Stomach (tissue), 9 donors: Measurements from ENCODE around the gene HNRNPUL1. TPM values are rescaled to one million over a fixed set of nuclear protein-coding genes. Genes with fewer than 3 reads are reported as not detected.

Experiments
- DNase-seq, 2 donors: peaks; one replicate each; pipeline versions ENCODE4 v3.0.0 to v3.0.0-alpha.2; 2013 to 2019
- H3K27ac ChIP-seq, 5 donors: fragments of 200-600 bp in 4 of 5; sonication (generic) in 4 of 5; one replicate each; pipeline ENCODE4 v1.5.1; 2013 to 2019; ENCODE audit warnings: mild to moderate bottlenecking in 1 of 5, moderate library complexity in 1 of 5
- H3K27me3 ChIP-seq, 3 donors: fragments of 200-600 bp; sonication (generic); one replicate each; pipeline ENCODE4 v1.5.1; 2017 to 2019; ENCODE audit warnings: mixed run types in 1 of 3
- H3K36me3 ChIP-seq, 4 donors: fragments of 200-600 bp; sonication (generic); 1 replicate in 3 of 4; 2 replicates in 1 of 4; pipeline ENCODE4 v1.5.1; 2016 to 2019
- H3K4me1 ChIP-seq, 4 donors: fragments of 200-600 bp; sonication (generic); one replicate each; pipeline ENCODE4 v1.5.1; 2016 to 2019
- H3K4me3 ChIP-seq, 4 donors: fragments of 200-600 bp; sonication (generic) in 3 of 4; one replicate each; pipeline ENCODE4 v1.5.1; 2016 to 2019; ENCODE audit warnings: mild to moderate bottlenecking in 1 of 4
- H3K9me3 ChIP-seq, 4 donors: fragments of 200-600 bp; sonication (generic); one replicate each; pipeline ENCODE4 v1.5.1; 2016 to 2019
- EP300 ChIP-seq: sonication (generic); formaldehyde crosslinking; IDR thresholded peaks from one replicate; pipeline ENCODE4 v1.6.1; 2017; ENCODE audit warnings: antibody characterized with exemption
- POLR2A ChIP-seq, 4 donors: fragments of 450-650 bp; IDR thresholded peaks; one replicate each; pipeline ENCODE4 v1.6.1; 2016; ENCODE audit warnings: antibody characterized with exemption in 4 of 4, control low read depth in 2 of 4, mild to moderate bottlenecking in 1 of 4, moderate library complexity in 1 of 4
- POLR2AphosphoS5 ChIP-seq, 3 donors: sonication (generic); formaldehyde crosslinking; IDR thresholded peaks; one replicate each; pipeline ENCODE4 v1.6.1; 2016; ENCODE audit warnings: antibody characterized with exemption in 3 of 3
- WGBS, 5 donors: extraction: QIAGEN DNeasy Blood & Tissue Kit in 3 of 5; methylation state at CpG; one replicate each; pipeline versions ENCODE4 v1.1.5 to v1.1.7; 2013 to 2018; 5-methylcytosine and 5-hydroxymethylcytosine counted together
- intact Hi-C: fragments of 100-400 bp; cut with DNase I; formaldehyde crosslinking; loops from one replicate; pipeline ENCODE4 v1.15.1; 2023; ENCODE audit warnings: low total_unique reads
- polyA plus RNA-seq, 3 donors: library from polyadenylated mRNA; stranded (reverse); fragments of 200-250 nt; gene quantifications; one replicate each; pipeline ENCODE4 v1.2.3, GENCODE V29; 2013
- total RNA-seq, 5 donors: library from RNA; depleted of rRNA; stranded (reverse); fragments of >200 nt; gene quantifications; one replicate each; pipeline versions ENCODE4 v1.1.0 to v1.2.3, GENCODE V29; 2014 to 2016
- TF ChIP-seq, protein P1 (sequence below), 7 experiments: fragments of 450-650 bp in 4 of 7; fragments of 200-600 bp in 3 of 7; sonication (generic) in 3 of 7; IDR thresholded peaks; one replicate each; pipeline ENCODE4 v1.5.1; 2016 to 2019; ENCODE audit warnings: antibody characterized with exemption in 7 of 7, control low read depth in 2 of 7, mild to moderate bottlenecking in 1 of 7
- donor health status: healthy with polysubstance abuse.
- donor health status: Bipolar disorder and iron deficiency.
- donor health status: healthy.

The HNRNPUL1 gene
- total and polyA plus RNA-seq, 8 donors = 47.8 to 319 (median 91.8) TPM

- Histone ChIP-seq H3K4me1 (peaks cover 30 to 84% (median 51%) of the 10 kb centered on the region in 4 donors), H3K9me3 (no peaks in the 10 kb centered on the region), H3K36me3 (peaks cover under 1 to 11% (median 10%) of the 10 kb centered on the region in 4 donors), H3K4me3 (peak overlapping the region; percentile 73 to 87 (median 84)), H3K27me3 (peaks cover 0 to 36% (median 20%) of the 10 kb centered on the region in 3 donors), H3K27ac (peak overlapping the region; percentile 54 to 91 (median 90))
- WGBS, 5 donors = 0 to 2% (median 2%) methylated on average over 12 of the region's 12 CpGs
- DNase-seq = no peak
- no peak for TF ChIP-seq POLR2AphosphoS5 (IDR thresholded peaks at IDR 0.05)
- TF ChIP-seq, protein P1, sequence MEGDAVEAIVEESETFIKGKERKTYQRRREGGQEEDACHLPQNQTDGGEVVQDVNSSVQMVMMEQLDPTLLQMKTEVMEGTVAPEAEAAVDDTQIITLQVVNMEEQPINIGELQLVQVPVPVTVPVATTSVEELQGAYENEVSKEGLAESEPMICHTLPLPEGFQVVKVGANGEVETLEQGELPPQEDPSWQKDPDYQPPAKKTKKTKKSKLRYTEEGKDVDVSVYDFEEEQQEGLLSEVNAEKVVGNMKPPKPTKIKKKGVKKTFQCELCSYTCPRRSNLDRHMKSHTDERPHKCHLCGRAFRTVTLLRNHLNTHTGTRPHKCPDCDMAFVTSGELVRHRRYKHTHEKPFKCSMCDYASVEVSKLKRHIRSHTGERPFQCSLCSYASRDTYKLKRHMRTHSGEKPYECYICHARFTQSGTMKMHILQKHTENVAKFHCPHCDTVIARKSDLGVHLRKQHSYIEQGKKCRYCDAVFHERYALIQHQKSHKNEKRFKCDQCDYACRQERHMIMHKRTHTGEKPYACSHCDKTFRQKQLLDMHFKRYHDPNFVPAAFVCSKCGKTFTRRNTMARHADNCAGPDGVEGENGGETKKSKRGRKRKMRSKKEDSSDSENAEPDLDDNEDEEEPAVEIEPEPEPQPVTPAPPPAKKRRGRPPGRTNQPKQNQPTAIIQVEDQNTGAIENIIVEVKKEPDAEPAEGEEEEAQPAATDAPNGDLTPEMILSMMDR (IDR thresholded peaks at IDR 0.05) = no peak
- no peak for TF ChIP-seq POLR2A (IDR thresholded peaks at IDR 0.05)
- TF ChIP-seq EP300 = no peak
- intact Hi-C loops = no loop called here
These were observed 88.1 kb downstream of the HNRNPUL1 start for GRCh38 chr19:41352279-41352608.

DNA sequence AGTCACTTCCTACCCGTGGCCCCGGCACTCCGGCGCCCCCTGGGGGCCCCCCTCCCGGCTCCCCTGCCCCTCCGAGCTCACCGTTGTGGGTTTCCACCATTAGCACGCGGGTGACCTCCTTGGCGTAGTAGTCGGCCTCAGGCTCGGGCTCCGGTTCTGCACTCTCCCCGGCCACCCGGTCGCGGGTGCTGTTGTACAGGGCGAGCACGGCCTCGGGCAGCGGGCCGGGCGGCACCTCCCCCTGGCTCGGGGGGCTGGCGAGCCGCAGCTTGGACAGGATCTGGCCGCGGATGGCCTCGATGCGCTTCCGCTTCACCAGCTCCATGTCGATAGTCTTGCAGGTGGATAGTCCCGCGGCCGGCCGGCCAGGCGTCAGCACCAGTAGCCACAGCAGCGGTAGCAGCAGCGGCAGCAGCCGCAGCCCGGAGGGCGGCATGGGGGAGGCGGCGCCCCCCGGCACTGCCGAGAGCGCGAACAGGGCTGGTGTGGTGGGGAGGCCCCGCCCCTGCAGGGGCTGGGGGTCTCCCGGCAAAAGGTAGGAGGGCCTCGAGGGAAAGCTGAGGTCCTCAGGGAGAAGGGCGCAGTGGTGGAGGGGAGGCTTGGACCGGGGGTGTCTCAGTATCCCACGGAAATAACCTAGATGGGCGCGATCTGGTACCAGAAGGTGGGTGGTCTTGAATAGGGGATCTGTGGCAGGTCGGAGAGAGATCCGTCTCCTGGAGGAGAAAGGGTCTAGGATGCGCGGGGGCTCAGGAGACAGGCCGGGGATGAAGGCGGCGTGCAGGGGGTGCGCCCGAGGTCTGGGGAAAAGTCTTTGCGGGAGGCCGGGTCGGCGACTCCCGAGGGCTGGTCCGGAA lies 88.7 kb downstream of the HNRNPUL1 start:
- peaks cover 30 to 90% (median 51%) of the 10 kb centered on the region in 4 donors for H3K4me1 ChIP-seq
- intact Hi-C loops = no loop called here
- 0 to 1% (median 1%) methylated on average over 39 to 71 of the region's 71 CpGs for WGBS, 5 donors

GRCh38 chr19:41353466-41354342 lies 89.5 kb downstream of the HNRNPUL1 start, which contains the start of gene TGFB1:
Gene TGFB1, minus strand, starts transcription at chr19:41353922. Its CDS starts 878 bp downstream, at chr19:41353044.
- intact Hi-C loops = no loop called here
- WGBS, 5 donors = 0 to 3% (median 1%) methylated on average over 14 to 77 of the region's 78 CpGs
- Histone ChIP-seq H3K9me3 (no peaks in the 10 kb centered on the region), H3K27me3 (peaks cover 0 to 36% (median 20%) of the 10 kb centered on the region in 3 donors), H3K36me3 (no peaks in the 10 kb centered on the region), H3K4me1 (peaks cover 30 to 88% (median 51%) of the 10 kb centered on the region in 4 donors), H3K27ac (peak within 1 kb of the TSS; percentile 73 to 91 (median 90)), H3K4me3 (peak within 1 kb of the TSS; percentile 73 to 87 (median 84))
- DNase-seq = peak; percentile 85 to 93
- TF ChIP-seq, protein P1 (IDR thresholded peaks at IDR 0.05) = peak in 5 of 7 experiments; percentile 66 to 94 (median 83)
- TF ChIP-seq POLR2A (IDR thresholded peaks at IDR 0.05) = no peak
- TF ChIP-seq POLR2AphosphoS5 (IDR thresholded peaks at IDR 0.05) = peak in 2 of 3 donors; percentile 49
- TF ChIP-seq EP300 = no peak

More for the DNA sequence above, 88.7 kb downstream of the HNRNPUL1 start:
- Histone ChIP-seq H3K9me3 (no peaks in the 10 kb centered on the region), H3K4me3 (peak overlapping the region; percentile 73 to 87 (median 84)), H3K36me3 (peaks cover 0 to 5% (median 4%) of the 10 kb centered on the region in 4 donors), H3K27me3 (peaks cover 0 to 36% (median 20%) of the 10 kb centered on the region in 3 donors), H3K27ac (peak overlapping the region; percentile 73 to 91 (median 90))
- peak; percentile 66 to 71 for DNase-seq
- TF ChIP-seq POLR2AphosphoS5 (IDR thresholded peaks at IDR 0.05) (no peak), POLR2A (IDR thresholded peaks at IDR 0.05) (no peak), EP300 (no peak)
- TF ChIP-seq, protein P1 (IDR thresholded peaks at IDR 0.05) = peak in 1 of 7 experiments; percentile 41
